ENCODE results near the gene SMIM43. TPM values are rescaled to one million over a fixed set of nuclear protein-coding genes. Genes with fewer than 3 reads are reported as not detected.
A peak's percentile ranks its signal among the peaks of the same experiment; 100 is the strongest.
"Not testable (repeated sequence)": the region's sequence is repeated elsewhere in the genome, so short reads cannot be mapped to it uniquely, and the experiment has no call there.

The SMIM43 gene
- total RNA-seq, 1 experiment from 2014 or later = 0.26 TPM

GRCh38 chr4:121738780-121739535 is 26.0 kb downstream of the SMIM43 start:
- no peaks in the 10 kb centered on the region for H3K9me3 ChIP-seq (replicated peaks)
- DNase-seq (ENCODE audit: low read depth in 1 of 2, low spot score in 2 of 2) = no peak
- H3K4me3 ChIP-seq = no peak overlapping the region
- no peaks in the 10 kb centered on the region for H3K36me3 ChIP-seq
- H3K27ac ChIP-seq = no peak overlapping the region
- H3K4me1 ChIP-seq (replicated peaks) = no peaks in the 10 kb centered on the region; the same call in none of the 2 replicates
- no peaks in the 10 kb centered on the region for H3K27me3 ChIP-seq (replicated peaks)

DNA sequence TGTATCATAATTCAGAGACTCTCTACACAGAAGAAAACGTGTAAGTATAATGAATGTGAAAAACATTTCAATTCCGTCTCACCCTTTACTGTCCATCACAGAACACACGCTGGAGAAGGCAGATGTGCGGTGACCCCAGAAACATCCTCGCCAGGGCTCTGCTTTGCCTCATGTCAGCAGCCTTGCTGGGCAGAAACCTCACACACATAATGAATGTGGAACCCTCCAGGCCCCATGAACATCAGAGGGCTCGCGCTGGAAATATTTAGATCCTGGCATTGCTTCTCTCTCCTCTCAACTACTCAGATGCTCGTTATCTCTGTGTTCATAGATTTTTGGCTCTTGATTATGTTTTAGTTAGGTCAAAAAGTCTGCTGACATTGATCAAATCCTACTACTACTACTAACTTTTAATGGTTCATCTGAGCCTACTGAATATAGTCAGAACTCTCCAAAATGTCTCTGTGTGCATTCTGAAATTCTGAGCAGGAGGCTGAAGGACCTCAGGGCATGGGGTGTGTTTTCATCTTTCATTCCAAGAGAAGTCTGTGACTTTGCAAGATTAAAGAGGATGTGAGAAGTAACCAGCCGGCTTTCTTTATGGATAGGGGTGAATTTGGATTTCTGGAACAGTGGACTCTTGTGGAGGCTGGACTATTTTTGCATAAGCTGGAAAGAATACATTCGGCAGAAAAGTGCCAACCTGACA is 27.0 kb downstream of the SMIM43 start:
- Histone ChIP-seq H3K9me3 (replicated peaks) (no peaks in the 10 kb centered on the region), H3K27ac (no peak overlapping the region), H3K4me1 (replicated peaks) (no peaks in the 10 kb centered on the region; the same call in none of the 2 replicates), H3K36me3 (no peaks in the 10 kb centered on the region), H3K27me3 (replicated peaks) (no peaks in the 10 kb centered on the region), H3K4me3 (no peak overlapping the region)
- DNase-seq (ENCODE audit: low read depth in 1 of 2, low spot score in 2 of 2) = no peak

- no peaks in the 10 kb centered on the region; the same call in none of the 2 replicates for H3K4me1 ChIP-seq (replicated peaks)
- peak; percentile 60 to 71 for DNase-seq (ENCODE audit: low read depth in 1 of 2, low spot score in 2 of 2)
- H3K27ac ChIP-seq = no peak overlapping the region
- H3K27me3 ChIP-seq (replicated peaks) = no peaks in the 10 kb centered on the region
- no peak overlapping the region for H3K4me3 ChIP-seq
- H3K36me3 ChIP-seq = no peaks in the 10 kb centered on the region
- no peaks in the 10 kb centered on the region for H3K9me3 ChIP-seq (replicated peaks)
These were observed 28.1 kb downstream of the SMIM43 start for GRCh38 chr4:121736735-121737351.

GRCh38 chr4:121734571-121734970 is 30.4 kb downstream of the SMIM43 start:
- Histone ChIP-seq H3K9me3 (replicated peaks) (no peaks in the 10 kb centered on the region), H3K4me3 (no peak overlapping the region), H3K4me1 (replicated peaks) (peaks cover 4% of the 10 kb centered on the region; the same call in 1 of the 2 replicates), H3K27ac (no peak overlapping the region), H3K27me3 (replicated peaks) (no peaks in the 10 kb centered on the region), H3K36me3 (no peaks in the 10 kb centered on the region)
- DNase-seq (ENCODE audit: low read depth in 1 of 2, low spot score in 2 of 2) = no peak

DNA sequence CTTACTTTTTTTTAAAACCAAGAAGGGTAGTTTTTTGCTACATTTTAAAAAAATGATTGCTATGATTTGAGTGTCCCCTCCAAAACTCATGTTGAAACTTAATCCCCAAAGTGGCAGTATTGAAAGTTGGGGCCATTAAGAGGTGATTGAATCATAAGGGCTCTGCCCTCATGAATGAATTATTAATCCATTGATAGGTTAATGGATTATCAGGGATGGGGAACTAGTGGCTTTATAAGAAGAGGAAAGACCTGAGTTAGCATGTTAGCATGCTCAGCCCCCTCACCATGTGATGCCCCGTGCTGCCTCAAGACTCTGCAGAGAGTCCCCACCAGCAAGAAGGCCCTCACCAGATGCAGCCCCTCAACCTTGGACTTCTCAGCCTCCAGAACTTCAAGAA is 31.0 kb downstream of the SMIM43 start:
- no peak for DNase-seq (ENCODE audit: low read depth in 1 of 2, low spot score in 2 of 2)
- H3K4me1 ChIP-seq (replicated peaks) = peaks cover 8% of the 10 kb centered on the region
- H3K36me3 ChIP-seq = no peaks in the 10 kb centered on the region
- no peak overlapping the region for H3K27ac ChIP-seq
- no peaks in the 10 kb centered on the region for H3K9me3 ChIP-seq (replicated peaks)
- no peaks in the 10 kb centered on the region for H3K27me3 ChIP-seq (replicated peaks)
- H3K4me3 ChIP-seq = no peak overlapping the region

DNA sequence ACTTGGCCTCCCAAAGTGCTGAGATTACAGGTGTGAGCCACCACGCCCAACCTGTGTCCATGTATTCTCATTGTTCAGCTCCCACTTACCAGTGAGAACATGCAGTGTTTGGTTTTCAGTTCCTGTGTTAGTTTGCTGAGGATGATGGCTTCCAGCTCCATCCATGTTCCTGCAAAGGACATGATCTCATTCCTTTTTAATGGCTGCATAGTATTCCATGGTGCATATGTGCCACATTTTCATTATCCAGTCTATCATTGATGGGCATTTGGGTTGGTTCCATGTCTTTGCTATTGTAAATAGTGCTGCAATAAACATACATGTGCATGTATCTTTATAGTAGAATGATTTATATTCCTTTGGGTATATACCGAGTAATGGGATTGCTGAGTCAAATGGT is 35.2 kb downstream of the SMIM43 start:
- H3K27ac ChIP-seq; H3K27me3 ChIP-seq (replicated peaks); H3K9me3 ChIP-seq (replicated peaks); H3K36me3 ChIP-seq; DNase-seq (ENCODE audit: low read depth in 1 of 2, low spot score in 2 of 2); H3K4me3 ChIP-seq: not testable (repeated sequence)
- H3K4me1 ChIP-seq (replicated peaks) = peaks cover 40% of the 10 kb centered on the region

DNA sequence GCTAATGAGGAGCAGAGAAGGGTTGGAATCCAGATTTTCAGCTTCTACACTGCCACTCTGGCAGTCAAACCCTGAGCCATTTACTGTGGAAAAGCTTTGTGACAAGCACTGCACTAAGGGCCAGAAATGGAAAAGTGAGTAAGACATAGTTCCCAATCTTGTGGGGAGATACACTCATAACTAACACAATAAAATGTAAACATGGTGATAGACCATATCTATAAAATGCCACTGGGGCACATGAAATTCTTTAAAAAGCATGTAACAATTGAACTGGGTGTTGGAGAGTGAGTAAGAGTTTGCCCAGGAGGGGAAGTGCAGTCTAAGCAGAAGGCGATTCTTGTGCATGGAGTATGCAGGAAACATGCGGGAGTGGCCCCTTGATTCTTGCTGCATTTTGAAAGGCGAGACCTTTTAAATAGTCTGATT is 36.2 kb downstream of the SMIM43 start:
- DNase-seq (ENCODE audit: low read depth in 1 of 2, low spot score in 2 of 2) = peak; percentile 80 to 92
- no peak overlapping the region for H3K4me3 ChIP-seq
- no peaks in the 10 kb centered on the region for H3K9me3 ChIP-seq (replicated peaks)
- H3K27me3 ChIP-seq (replicated peaks) = no peaks in the 10 kb centered on the region
- no peaks in the 10 kb centered on the region for H3K36me3 ChIP-seq
- peak overlapping the region; percentile 98 for H3K27ac ChIP-seq
- peaks cover 40% of the 10 kb centered on the region for H3K4me1 ChIP-seq (replicated peaks)

DNA sequence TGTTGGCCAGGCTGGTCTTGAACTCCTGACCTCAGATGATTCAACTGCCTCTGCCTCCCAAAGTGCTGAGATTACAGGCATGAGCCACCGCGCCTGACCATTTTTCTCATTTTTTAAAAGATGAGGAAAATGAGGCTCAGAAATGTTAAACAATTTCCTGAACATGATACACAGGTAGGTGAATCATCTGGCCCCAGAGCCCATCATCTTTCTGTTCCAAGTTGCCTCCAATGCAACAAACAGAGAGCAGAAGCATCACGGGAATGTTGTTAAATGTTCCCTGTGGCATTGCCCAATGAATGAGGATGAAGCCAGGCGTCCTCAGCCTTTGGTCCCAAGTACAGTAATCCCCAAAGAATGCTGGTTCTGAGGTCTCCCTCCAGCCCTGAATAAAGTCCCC is 36.9 kb downstream of the SMIM43 start:
- Histone ChIP-seq H3K27me3 (replicated peaks) (no peaks in the 10 kb centered on the region), H3K36me3 (no peaks in the 10 kb centered on the region), H3K4me3 (no peak overlapping the region), H3K9me3 (replicated peaks) (no peaks in the 10 kb centered on the region), H3K4me1 (replicated peaks) (peaks cover 40% of the 10 kb centered on the region), H3K27ac (peak overlapping the region; percentile 98)
- DNase-seq (ENCODE audit: low read depth in 1 of 2, low spot score in 2 of 2) = peak; percentile 88 to 91

GRCh38 chr4:121726642-121727268 is 38.2 kb downstream of the SMIM43 start:
- DNase-seq (ENCODE audit: low read depth in 1 of 2, low spot score in 2 of 2) = peak in 1 of 2 experiments; percentile 76
- Histone ChIP-seq H3K9me3 (replicated peaks) (no peaks in the 10 kb centered on the region), H3K4me3 (no peak overlapping the region), H3K36me3 (no peaks in the 10 kb centered on the region), H3K27me3 (replicated peaks) (no peaks in the 10 kb centered on the region), H3K4me1 (replicated peaks) (peaks cover 40% of the 10 kb centered on the region), H3K27ac (peak overlapping the region; percentile 98)

GRCh38 chr4:121724671-121725070 is 40.3 kb downstream of the SMIM43 start:
- no peak for DNase-seq (ENCODE audit: low read depth in 1 of 2, low spot score in 2 of 2)
- H3K9me3 ChIP-seq (replicated peaks) = no peaks in the 10 kb centered on the region
- H3K4me3 ChIP-seq = no peak overlapping the region
- no peaks in the 10 kb centered on the region for H3K27me3 ChIP-seq (replicated peaks)
- no peaks in the 10 kb centered on the region for H3K36me3 ChIP-seq
- no peak overlapping the region for H3K27ac ChIP-seq
- peaks cover 48% of the 10 kb centered on the region for H3K4me1 ChIP-seq (replicated peaks)

DNA sequence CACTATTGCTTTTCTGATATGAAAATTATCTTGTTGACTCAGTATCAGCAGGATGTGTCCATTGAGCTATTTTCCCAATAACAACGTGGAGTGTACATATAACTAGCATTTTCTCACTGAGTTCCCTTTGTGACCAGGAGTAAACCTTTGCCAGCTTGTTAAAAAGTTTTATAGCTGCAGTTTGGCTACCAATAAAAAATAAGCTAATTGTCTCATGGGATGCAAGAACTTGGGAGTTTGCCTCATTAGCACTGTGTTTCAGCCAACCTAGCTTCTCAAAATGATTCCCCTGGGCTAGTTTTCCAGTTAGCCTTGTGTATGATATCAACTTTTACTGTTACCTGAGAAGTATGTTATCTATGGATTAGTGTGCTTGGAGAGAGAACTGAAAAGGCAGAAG is 43.3 kb downstream of the SMIM43 start:
- Histone ChIP-seq H3K27me3 (replicated peaks) (no peaks in the 10 kb centered on the region), H3K4me1 (replicated peaks) (peaks cover 25% of the 10 kb centered on the region), H3K4me3 (no peak overlapping the region), H3K36me3 (no peaks in the 10 kb centered on the region), H3K27ac (no peak overlapping the region), H3K9me3 (replicated peaks) (no peaks in the 10 kb centered on the region)
- DNase-seq (ENCODE audit: low read depth in 1 of 2, low spot score in 2 of 2) = no peak

- H3K27ac ChIP-seq = no peak overlapping the region
- peaks cover 13% of the 10 kb centered on the region for H3K4me1 ChIP-seq (replicated peaks)
- H3K9me3 ChIP-seq (replicated peaks) = no peaks in the 10 kb centered on the region; the same call in 1 of the 2 replicates
- no peaks in the 10 kb centered on the region for H3K36me3 ChIP-seq
- DNase-seq (ENCODE audit: low read depth in 1 of 2, low spot score in 2 of 2) = peak in 1 of 2 experiments; percentile 39
- no peaks in the 10 kb centered on the region for H3K27me3 ChIP-seq (replicated peaks)
- H3K4me3 ChIP-seq = no peak overlapping the region
These were observed 44.9 kb downstream of the SMIM43 start for GRCh38 chr4:121720109-121720508.

- Histone ChIP-seq H3K36me3 (no peaks in the 10 kb centered on the region), H3K9me3 (replicated peaks) (no peaks in the 10 kb centered on the region; the same call in 1 of the 2 replicates), H3K27ac (no peak overlapping the region), H3K4me3 (no peak overlapping the region), H3K27me3 (replicated peaks) (no peaks in the 10 kb centered on the region), H3K4me1 (replicated peaks) (peaks cover 14% of the 10 kb centered on the region)
- DNase-seq (ENCODE audit: low read depth in 1 of 2, low spot score in 2 of 2) = no peak
These were observed 47.2 kb downstream of the SMIM43 start for GRCh38 chr4:121717680-121718237.
